ENCODE results near the gene PKD1.
"Not testable (repeated sequence)": the region's sequence is repeated elsewhere in the genome, so short reads cannot be mapped to it uniquely, and the experiment has no call there.

Gene PKD1

GRCh38 chr16:2155091-2155950 lies 19.6 kb upstream of the PKD1 start, which contains the start of gene TRAF7:
TSS of gene TRAF7 (plus strand) at chr16:2155782. CDS start at chr16:2163921, 8,139 bp downstream.
- in situ Hi-C loops (cut with MboI; ENCODE audit: low pct_unique_long_range_greater_than_20kb, low sequenced_read_pairs) = loop anchor here (10.0 kb wide), 1 partner anchor 59 kb away; the partner anchor contains the start of genes BRICD5 and PGP
- peak; percentile 100 for DNase-seq

GRCh38 chr16:2154533-2155090 lies 18.9 kb upstream of the PKD1 start:
- in situ Hi-C loops (cut with MboI; ENCODE audit: low pct_unique_long_range_greater_than_20kb, low sequenced_read_pairs) = loop anchor here (10.0 kb wide), 1 partner anchor 60 kb away; the partner anchor contains the start of genes BRICD5 and PGP
- no peak for DNase-seq

- in situ Hi-C loops (cut with MboI; ENCODE audit: low pct_unique_long_range_greater_than_20kb, low sequenced_read_pairs) = loop anchor here (10.0 kb wide), 1 partner anchor 62 kb away; the partner anchor contains the start of genes BRICD5 and PGP
- peak; percentile 55 for DNase-seq
These were observed 17.2 kb upstream of the PKD1 start for GRCh38 chr16:2152695-2153506.

- DNase-seq = peak; percentile 42
- in situ Hi-C loops (cut with MboI; ENCODE audit: low pct_unique_long_range_greater_than_20kb, low sequenced_read_pairs) = loop anchor here (10.0 kb wide), 1 partner anchor 63 kb away; the partner anchor contains the start of genes BRICD5 and PGP
These were observed 15.7 kb upstream of the PKD1 start for GRCh38 chr16:2151188-2152091.

- in situ Hi-C loops (cut with MboI; ENCODE audit: low pct_unique_long_range_greater_than_20kb, low sequenced_read_pairs) = loop anchor here (10.0 kb wide), 1 partner anchor 64 kb away; the partner anchor contains the start of genes BRICD5 and PGP
- DNase-seq = peak; percentile 68
These were observed 14.9 kb upstream of the PKD1 start for GRCh38 chr16:2150418-2151187.

GRCh38 chr16:2149630-2150417 lies 14.1 kb upstream of the PKD1 start:
- in situ Hi-C loops (cut with MboI; ENCODE audit: low pct_unique_long_range_greater_than_20kb, low sequenced_read_pairs) = loop anchor here (10.0 kb wide), 2 partner anchors 65 to 125 kb away; partner anchors contain the start of genes BRICD5, NHERF2 and PGP
- DNase-seq = peak; percentile 45

GRCh38 chr16:2148714-2149629 lies 13.3 kb upstream of the PKD1 start:
- peak; percentile 38 for DNase-seq
- in situ Hi-C loops (cut with MboI; ENCODE audit: low pct_unique_long_range_greater_than_20kb, low sequenced_read_pairs) = loop anchor here (10.0 kb wide), 1 partner anchor 124 kb away; the partner anchor contains the start of gene NHERF2

GRCh38 chr16:2147981-2148671 lies 12.4 kb upstream of the PKD1 start, which contains the start of gene RAB26:
TSS of gene RAB26 (plus strand) at chr16:2148625. CDS start at chr16:2148784, 159 bp downstream.
- peak; percentile 71 for DNase-seq
- in situ Hi-C loops (cut with MboI; ENCODE audit: low pct_unique_long_range_greater_than_20kb, low sequenced_read_pairs) = loop anchor here (10.0 kb wide), 1 partner anchor 123 kb away; the partner anchor contains the start of gene NHERF2

GRCh38 chr16:2147378-2147777 lies 11.7 kb upstream of the PKD1 start:
- in situ Hi-C loops (cut with MboI; ENCODE audit: low pct_unique_long_range_greater_than_20kb, low sequenced_read_pairs) = loop anchor here (10.0 kb wide), 1 partner anchor 123 kb away; the partner anchor contains the start of gene NHERF2
- no peak for DNase-seq

- in situ Hi-C loops (cut with MboI; ENCODE audit: low pct_unique_long_range_greater_than_20kb, low sequenced_read_pairs) = loop anchor here (10.0 kb wide), 1 partner anchor 121 kb away; the partner anchor contains the start of gene NHERF2
- no peak for DNase-seq
These were observed 10.1 kb upstream of the PKD1 start for GRCh38 chr16:2145843-2146242.

GRCh38 chr16:2143878-2144485 lies 8.3 kb upstream of the PKD1 start:
- in situ Hi-C loops (cut with MboI; ENCODE audit: low pct_unique_long_range_greater_than_20kb, low sequenced_read_pairs) = loop anchor here (10.0 kb wide), 1 partner anchor 119 kb away; the partner anchor contains the start of gene NHERF2
- no peak for DNase-seq

GRCh38 chr16:2142942-2143877 lies 7.5 kb upstream of the PKD1 start:
- in situ Hi-C loops (cut with MboI; ENCODE audit: low pct_unique_long_range_greater_than_20kb, low sequenced_read_pairs) = loop anchor here (10.0 kb wide), 1 partner anchor 118 kb away; the partner anchor contains the start of gene NHERF2
- DNase-seq = no peak

- in situ Hi-C loops (cut with MboI; ENCODE audit: low pct_unique_long_range_greater_than_20kb, low sequenced_read_pairs); DNase-seq: not testable (repeated sequence)
These were observed 627 bp downstream of the PKD1 start for GRCh38 chr16:2135071-2135470.

Data from KBM-7 (cell line).